Mesendoderm (in vitro differentiated cells): ENCODE measurements around the gene RBAK.
"Not testable (repeated sequence)": the region's sequence is repeated elsewhere in the genome, so short reads cannot be mapped to it uniquely, and the experiment has no call there.

ENCODE experiments used
- DNase-seq: peaks from one replicate; pipeline ENCODE4 v3.0.0; 2013
- H2AK5ac ChIP-seq: 2 replicates; pipeline ENCODE4 v1.6.1; 2013; ENCODE audit warnings: low read length, inconsistent platforms
- H2BK120ac ChIP-seq: 2 replicates; pipeline ENCODE4 v1.6.1; 2013; ENCODE audit warnings: low read depth, mild to moderate bottlenecking, low read length, moderate library complexity, mixed read lengths
- H2BK15ac ChIP-seq: replicated peaks from 2 replicates; pipeline ENCODE4 v1.6.1; 2013; ENCODE audit warnings: low read depth, mild to moderate bottlenecking, moderate library complexity
- H2BK5ac ChIP-seq: 2 replicates; pipeline ENCODE4 v1.6.1; 2013; ENCODE audit warnings: low read length, inconsistent platforms
- H3K18ac ChIP-seq: 2 replicates; pipeline ENCODE4 v1.6.1; 2013; ENCODE audit warnings: mild to moderate bottlenecking, low read length, mixed read lengths
- H3K23ac ChIP-seq: one replicate; pipeline ENCODE4 v1.6.1; 2013; ENCODE audit warnings: low read length
- H3K27ac ChIP-seq: 2 replicates; pipeline ENCODE4 v1.5.1; 2013; ENCODE audit warnings: low read depth, mild to moderate bottlenecking, inconsistent platforms, low read length, moderate library complexity
- H3K27me3 ChIP-seq: 2 replicates; pipeline ENCODE4 v1.6.1; 2013; ENCODE audit warnings: low read length, control low read depth, mild to moderate bottlenecking, inconsistent platforms; ENCODE audit not compliant: insufficient read depth, poor library complexity
- H3K36me3 ChIP-seq: 2 replicates; pipeline ENCODE4 v1.6.1; 2013; ENCODE audit warnings: low read length, inconsistent platforms; ENCODE audit not compliant: control insufficient read depth, insufficient read depth
- H3K4ac ChIP-seq: one replicate; pipeline ENCODE4 v1.6.1; 2013; ENCODE audit warnings: low read depth, mild to moderate bottlenecking, low read length, moderate library complexity
- H3K4me1 ChIP-seq: 2 replicates; pipeline ENCODE4 v1.6.1; 2013; ENCODE audit warnings: low read depth, low read length, inconsistent platforms; ENCODE audit not compliant: control insufficient read depth
- H3K4me2 ChIP-seq: 2 replicates; pipeline ENCODE4 v1.6.1; 2013; ENCODE audit warnings: low read length
- H3K4me3 ChIP-seq: 2 replicates; pipeline ENCODE4 v1.5.1; 2013; ENCODE audit warnings: mild to moderate bottlenecking, low read length
- H3K56ac ChIP-seq: one replicate; pipeline ENCODE4 v1.6.1; 2013; ENCODE audit warnings: low read length
- H3K79me1 ChIP-seq: 2 replicates; pipeline ENCODE4 v1.6.1; 2013; ENCODE audit warnings: low read length, inconsistent platforms
- H3K79me2 ChIP-seq: 2 replicates; pipeline ENCODE4 v1.6.1; 2013; ENCODE audit warnings: mild to moderate bottlenecking, low read length; ENCODE audit not compliant: control insufficient read depth, insufficient read depth
- H3K9ac ChIP-seq: 2 replicates; pipeline ENCODE4 v1.6.1; 2013; ENCODE audit warnings: low read length, inconsistent platforms
- H4K5ac ChIP-seq: one replicate; pipeline ENCODE4 v1.6.1; 2013; ENCODE audit warnings: low read length
- H4K8ac ChIP-seq: one replicate; pipeline ENCODE4 v1.6.1; 2013; ENCODE audit warnings: low read depth, mild to moderate bottlenecking, control low read depth, low read length, moderate library complexity
- WGBS: extraction: QIAGEN DNeasy Blood & Tissue Kit; methylation state at CpG from one replicate; pipeline ENCODE4 v1.1.7; 2013; ENCODE audit warnings: low lambda C conversion rate, missing lambda C conversion rate; ENCODE audit not compliant: insufficient coverage; ENCODE audit errors: extremely low coverage; 5-methylcytosine and 5-hydroxymethylcytosine counted together

Gene RBAK

DNA sequence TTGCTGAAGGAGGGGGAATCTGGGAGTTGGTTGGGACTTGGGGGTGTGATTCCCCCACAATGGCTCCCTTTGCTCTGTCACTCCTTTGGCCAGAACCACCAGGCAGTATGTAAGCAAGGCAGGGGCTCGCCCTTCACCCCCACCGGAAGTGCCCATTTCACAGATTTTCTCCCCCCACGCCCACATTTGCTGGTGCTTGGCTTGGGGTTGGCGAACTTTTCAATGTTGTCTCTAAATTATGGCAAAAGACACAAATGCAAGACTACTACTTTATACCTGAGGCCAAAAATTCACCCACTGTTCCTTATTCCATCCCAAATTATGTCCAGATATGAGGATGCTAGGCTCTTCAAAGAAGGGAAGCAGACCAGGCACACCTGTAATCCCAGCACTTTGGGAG is 24.5 kb downstream of the RBAK start:
- H3K79me2 ChIP-seq: no peaks in the 10 kb centered on the region
- H3K4me2 ChIP-seq: no peak overlapping the region
- no peak for DNase-seq
- H3K56ac ChIP-seq: no peak overlapping the region
- H3K27ac ChIP-seq: no peak overlapping the region
- no peak overlapping the region for H2BK15ac ChIP-seq
- H2BK5ac ChIP-seq: no peak overlapping the region
- no peak overlapping the region for H3K23ac ChIP-seq
- H3K27me3 ChIP-seq: no peaks in the 10 kb centered on the region
- H3K9ac ChIP-seq: no peak overlapping the region
- H2AK5ac ChIP-seq: no peak overlapping the region
- H3K4me3 ChIP-seq: no peak overlapping the region
- no peaks in the 10 kb centered on the region for H3K79me1 ChIP-seq
- no peaks in the 10 kb centered on the region for H3K36me3 ChIP-seq
- H2BK120ac ChIP-seq: no peak overlapping the region
- no CpG with 5 or more reads among the region's 4 CpGs for WGBS
- no peaks in the 10 kb centered on the region for H3K4me1 ChIP-seq
- no peak overlapping the region for H4K8ac ChIP-seq
- no peak overlapping the region for H3K4ac ChIP-seq
- H3K18ac ChIP-seq: no peak overlapping the region
- no peak overlapping the region for H4K5ac ChIP-seq

DNA sequence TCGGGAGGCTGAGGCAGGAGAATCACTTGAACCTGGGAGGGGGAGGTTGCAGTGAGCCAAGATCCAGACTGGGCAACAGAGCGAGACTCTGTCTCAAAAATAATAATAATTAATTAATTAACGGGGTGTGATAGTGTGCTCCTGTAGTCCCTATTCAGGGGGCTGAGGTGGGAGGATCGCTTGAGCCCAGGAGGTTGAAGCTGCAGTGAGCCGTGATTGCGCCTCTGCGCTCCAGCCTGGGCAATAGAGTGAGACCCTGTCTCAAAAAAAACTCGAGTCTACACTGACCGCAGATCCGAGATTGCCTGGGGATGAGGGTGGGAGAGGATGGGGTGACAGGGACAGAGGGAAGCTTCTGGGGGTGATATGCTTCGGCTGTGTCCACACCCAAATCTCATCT is 29.5 kb downstream of the RBAK start:
- no CpG with 5 or more reads among the region's 11 CpGs for WGBS
- H3K4me2 ChIP-seq, H3K79me2 ChIP-seq, H2BK15ac ChIP-seq, H3K4me1 ChIP-seq, H2BK5ac ChIP-seq, H3K18ac ChIP-seq, H3K23ac ChIP-seq, H3K4ac ChIP-seq, H3K36me3 ChIP-seq, H3K27me3 ChIP-seq, H3K79me1 ChIP-seq, H2AK5ac ChIP-seq, H4K8ac ChIP-seq, DNase-seq, H3K56ac ChIP-seq, H3K9ac ChIP-seq, H4K5ac ChIP-seq, H3K4me3 ChIP-seq, H2BK120ac ChIP-seq, H3K27ac ChIP-seq: not testable (repeated sequence)

- H3K4ac ChIP-seq: no peak overlapping the region
- no peak overlapping the region for H3K56ac ChIP-seq
- H3K36me3 ChIP-seq: no peaks in the 10 kb centered on the region
- H3K79me2 ChIP-seq: no peaks in the 10 kb centered on the region
- no peak overlapping the region for H2AK5ac ChIP-seq
- H3K27ac ChIP-seq: no peak overlapping the region
- H3K18ac ChIP-seq: no peak overlapping the region
- H3K23ac ChIP-seq: no peak overlapping the region
- H2BK15ac ChIP-seq: no peak overlapping the region
- DNase-seq: no peak
- no peak overlapping the region for H3K4me3 ChIP-seq
- no peak overlapping the region for H2BK5ac ChIP-seq
- H3K4me2 ChIP-seq: no peak overlapping the region
- WGBS: no CpG with 5 or more reads among the region's 11 CpGs
- no peak overlapping the region for H2BK120ac ChIP-seq
- H3K9ac ChIP-seq: no peak overlapping the region
- no peaks in the 10 kb centered on the region for H3K4me1 ChIP-seq
- H3K79me1 ChIP-seq: no peaks in the 10 kb centered on the region
- H4K5ac ChIP-seq: no peak overlapping the region
- H4K8ac ChIP-seq: no peak overlapping the region
- H3K27me3 ChIP-seq: no peaks in the 10 kb centered on the region
These were observed 32.1 kb downstream of the RBAK start for GRCh38 chr7:5077740-5078139.

- H2AK5ac ChIP-seq: no peak overlapping the region
- H3K79me2 ChIP-seq: no peaks in the 10 kb centered on the region
- H3K4me3 ChIP-seq: no peak overlapping the region
- no peak overlapping the region for H3K4me2 ChIP-seq
- H2BK120ac ChIP-seq: no peak overlapping the region
- no peaks in the 10 kb centered on the region for H3K4me1 ChIP-seq
- H2BK5ac ChIP-seq: no peak overlapping the region
- H3K36me3 ChIP-seq: no peaks in the 10 kb centered on the region
- H3K4ac ChIP-seq: no peak overlapping the region
- no peak overlapping the region for H4K8ac ChIP-seq
- WGBS: no CpG with 5 or more reads among the region's 7 CpGs
- DNase-seq: no peak
- H3K79me1 ChIP-seq: no peaks in the 10 kb centered on the region
- no peak overlapping the region for H3K56ac ChIP-seq
- H3K27me3 ChIP-seq: no peaks in the 10 kb centered on the region
- no peak overlapping the region for H3K18ac ChIP-seq
- no peak overlapping the region for H3K23ac ChIP-seq
- no peak overlapping the region for H2BK15ac ChIP-seq
- no peak overlapping the region for H3K9ac ChIP-seq
- no peak overlapping the region for H4K5ac ChIP-seq
- H3K27ac ChIP-seq: no peak overlapping the region
These were observed 37.1 kb downstream of the RBAK start for GRCh38 chr7:5082806-5083205.

DNA sequence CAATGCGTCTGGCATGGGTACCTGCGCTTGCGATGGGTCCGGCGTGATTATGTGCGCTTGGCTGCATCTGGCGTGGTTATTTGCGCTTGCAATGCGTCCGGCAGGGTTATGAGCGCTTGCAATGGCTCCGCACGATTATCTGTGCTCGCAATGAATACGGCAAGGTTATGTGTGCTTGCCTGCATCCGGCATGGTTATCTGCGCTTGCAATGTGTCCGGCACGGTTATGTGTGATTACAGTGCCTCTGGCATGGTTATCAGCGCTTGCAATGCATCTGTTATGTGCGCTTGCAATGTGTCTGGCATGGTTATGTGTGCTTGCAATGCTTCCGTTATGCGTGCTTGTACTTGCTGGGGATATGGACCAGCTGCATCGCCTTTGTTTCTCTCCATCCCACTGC is 37.7 kb downstream of the RBAK start:
- Histone ChIP-seq H3K23ac (no peak overlapping the region), H2AK5ac (no peak overlapping the region), H3K27me3 (no peaks in the 10 kb centered on the region), H2BK5ac (no peak overlapping the region), H3K36me3 (no peaks in the 10 kb centered on the region), H3K18ac (no peak overlapping the region), H4K5ac (no peak overlapping the region), H3K79me1 (no peaks in the 10 kb centered on the region), H3K4me3 (no peak overlapping the region), H3K4me1 (no peaks in the 10 kb centered on the region), H3K9ac (no peak overlapping the region), H3K79me2 (no peaks in the 10 kb centered on the region), H3K4me2 (no peak overlapping the region), H2BK15ac (no peak overlapping the region), H2BK120ac (no peak overlapping the region), H3K56ac (no peak overlapping the region), H4K8ac (no peak overlapping the region), H3K4ac (no peak overlapping the region), H3K27ac (no peak overlapping the region)
- no peak for DNase-seq
- WGBS: no CpG with 5 or more reads among the region's 24 CpGs

- Histone ChIP-seq H3K27ac (no peak overlapping the region), H4K5ac (no peak overlapping the region), H3K36me3 (no peaks in the 10 kb centered on the region), H3K79me2 (no peaks in the 10 kb centered on the region), H2AK5ac (no peak overlapping the region), H3K4me3 (no peak overlapping the region), H3K23ac (no peak overlapping the region), H3K4ac (no peak overlapping the region), H2BK120ac (no peak overlapping the region), H3K56ac (no peak overlapping the region), H3K4me1 (no peaks in the 10 kb centered on the region), H2BK5ac (no peak overlapping the region), H3K4me2 (no peak overlapping the region), H3K79me1 (no peaks in the 10 kb centered on the region), H4K8ac (no peak overlapping the region), H3K9ac (no peak overlapping the region), H3K27me3 (no peaks in the 10 kb centered on the region), H2BK15ac (no peak overlapping the region), H3K18ac (no peak overlapping the region)
- no CpG with 5 or more reads among the region's 9 CpGs for WGBS
- no peak for DNase-seq
These were observed 40.6 kb downstream of the RBAK start for GRCh38 chr7:5086256-5086655.
